GM18951 (cell line): ENCODE results near the gene HUS1.
"Not testable (repeated sequence)": the region's sequence is repeated elsewhere in the genome, so short reads cannot be mapped to it uniquely, and the experiment has no call there.

Experiments
- POLR2A ChIP-seq: IDR thresholded peaks from 4 replicates; pipeline ENCODE4 v1.6.1; 2011; ENCODE audit warnings: mild to moderate bottlenecking; ENCODE audit not compliant: insufficient read length, insufficient read depth; ENCODE audit errors: extremely low read depth
- in situ Hi-C: fragments of 300-500 bp; cut with MboI; formaldehyde crosslinking; loops from one replicate; pipeline ENCODE4 v1.12.0; 2022; ENCODE audit warnings: low sequenced_read_pairs, mixed read lengths, inconsistent platforms; ENCODE audit not compliant: unreplicated experiment

Gene HUS1

DNA sequence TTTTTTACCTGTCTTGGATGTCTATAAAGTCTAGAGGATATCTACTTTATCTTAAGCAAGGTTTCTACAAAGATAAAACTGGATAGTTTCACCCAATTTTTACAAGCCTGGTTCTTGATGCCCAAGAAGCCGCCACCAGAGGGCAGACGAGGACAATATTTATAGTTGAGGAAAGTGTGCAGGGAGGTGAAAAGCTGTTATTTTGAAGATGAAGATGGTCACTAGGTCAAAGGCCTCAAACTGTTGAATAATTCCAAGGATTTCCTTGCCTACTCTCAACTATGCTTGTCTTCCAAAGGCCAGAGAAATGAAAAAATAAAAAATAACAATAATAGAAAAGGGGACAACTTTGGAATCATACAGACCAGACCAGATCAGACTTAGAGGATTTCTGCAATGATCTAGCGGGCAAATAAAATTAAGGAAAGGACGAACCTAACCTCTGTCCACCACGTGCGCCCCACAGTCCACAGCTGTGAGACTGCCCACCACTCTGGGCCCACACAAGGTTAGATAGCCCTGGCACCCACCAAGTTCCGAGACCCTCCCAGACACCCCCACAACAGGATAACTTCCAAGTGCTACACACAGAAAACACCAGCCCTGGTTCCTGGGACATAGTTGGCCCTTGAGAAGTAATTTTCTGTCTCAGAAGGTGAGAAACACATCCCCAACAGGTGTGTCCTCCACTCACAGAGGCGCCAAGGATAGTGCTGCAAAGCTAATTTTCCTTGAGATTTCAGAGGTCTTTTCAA is 34.0 kb downstream of the HUS1 start:
- TF ChIP-seq POLR2A: no peak
- in situ Hi-C loops: no loop called here

DNA sequence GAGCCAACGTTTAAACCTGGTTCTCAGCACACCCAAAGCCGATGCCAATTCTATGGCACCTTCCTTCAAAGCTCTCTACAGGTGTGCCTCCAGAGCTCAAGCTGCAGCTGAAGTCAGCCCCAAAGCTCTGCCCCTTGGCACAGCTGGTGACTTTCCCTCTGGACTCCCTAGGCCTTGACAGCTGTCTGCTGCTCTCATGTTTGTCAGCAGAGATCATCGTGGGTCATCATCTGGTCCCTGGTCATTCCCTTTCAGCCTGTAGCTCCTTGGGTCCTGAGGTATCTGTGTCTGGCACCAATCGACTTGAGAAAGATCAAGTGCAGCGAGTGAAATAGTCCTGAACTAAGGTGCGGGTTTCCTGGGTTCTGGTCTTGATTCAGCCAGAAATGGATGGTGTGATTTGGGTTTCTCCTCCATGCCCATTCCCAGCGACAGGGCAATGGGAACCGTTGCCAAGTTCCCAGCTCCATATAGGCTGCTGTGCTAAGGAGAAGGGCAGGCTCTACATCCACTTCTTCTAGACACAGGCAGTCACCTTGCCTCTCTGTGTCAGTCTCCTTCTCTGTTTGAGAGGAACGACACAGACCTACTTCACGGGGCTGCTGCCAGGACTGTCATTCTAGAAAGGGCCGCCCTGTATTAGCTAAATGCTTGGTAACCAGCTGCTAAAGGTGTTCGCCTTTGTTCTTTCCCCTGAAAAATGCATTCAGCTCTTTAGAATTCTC is 34.7 kb downstream of the HUS1 start:
- no peak for TF ChIP-seq POLR2A

DNA sequence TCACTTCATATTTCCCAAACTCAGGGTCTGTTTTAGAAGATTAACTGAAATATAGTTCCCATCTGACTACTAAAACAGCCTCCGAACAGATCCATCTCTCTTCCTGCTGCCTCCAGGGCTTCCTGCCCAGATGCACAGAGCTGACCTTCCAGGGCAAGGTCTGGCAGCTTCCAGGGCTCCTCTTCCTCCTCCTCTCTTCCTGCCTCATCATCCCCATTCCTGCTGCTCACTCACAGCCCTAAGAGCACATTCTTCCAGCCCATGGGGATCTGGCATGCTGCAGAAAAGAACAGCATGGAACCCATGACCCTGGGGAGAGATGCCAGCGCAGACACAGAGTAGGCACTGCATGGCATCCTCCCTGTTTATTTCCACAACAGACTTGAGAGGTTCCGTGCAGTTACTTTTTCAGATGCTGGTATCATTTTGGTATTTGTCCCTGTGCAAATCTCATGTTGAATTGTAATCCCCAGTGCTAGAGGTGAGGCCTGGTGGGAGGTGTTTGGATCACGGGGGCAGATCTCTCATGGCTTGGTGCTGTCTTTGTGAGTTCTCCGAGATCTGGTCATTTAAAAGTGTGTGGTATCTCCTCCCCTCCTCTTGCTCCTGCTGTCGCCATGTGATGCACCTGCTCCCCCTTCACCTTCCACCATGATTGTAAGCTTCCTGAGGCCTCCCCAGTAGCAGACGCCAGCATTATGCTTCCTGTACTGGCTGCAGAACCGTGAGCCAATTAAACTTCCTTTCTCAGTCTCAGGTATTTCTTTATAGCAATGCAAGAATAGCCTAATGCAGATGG is 35.5 kb downstream of the HUS1 start:
- TF ChIP-seq POLR2A: no peak
- in situ Hi-C loops: no loop called here

More for the DNA sequence above, 34.7 kb downstream of the HUS1 start:
- in situ Hi-C loops: no loop called here

DNA sequence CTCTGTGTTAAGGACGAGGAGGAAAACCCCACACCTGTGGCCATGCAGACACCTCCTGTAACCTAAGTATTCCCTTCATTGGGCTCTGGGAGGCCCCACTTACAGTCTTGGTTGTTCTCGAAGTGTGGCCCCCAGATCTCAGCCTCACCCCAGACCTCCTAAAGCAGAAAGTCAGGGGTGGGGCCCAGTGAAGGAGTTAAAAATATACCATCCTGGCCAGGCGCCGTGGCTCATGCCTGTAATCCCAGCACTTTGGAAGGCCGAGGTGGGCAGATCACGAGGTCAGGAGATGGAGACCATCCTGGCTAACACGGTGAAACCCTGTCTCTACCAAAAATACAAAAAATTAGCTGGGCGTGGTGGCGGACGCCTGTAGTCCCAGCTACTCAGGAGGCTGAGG is 36.8 kb downstream of the HUS1 start:
- in situ Hi-C loops: not testable (repeated sequence)

DNA sequence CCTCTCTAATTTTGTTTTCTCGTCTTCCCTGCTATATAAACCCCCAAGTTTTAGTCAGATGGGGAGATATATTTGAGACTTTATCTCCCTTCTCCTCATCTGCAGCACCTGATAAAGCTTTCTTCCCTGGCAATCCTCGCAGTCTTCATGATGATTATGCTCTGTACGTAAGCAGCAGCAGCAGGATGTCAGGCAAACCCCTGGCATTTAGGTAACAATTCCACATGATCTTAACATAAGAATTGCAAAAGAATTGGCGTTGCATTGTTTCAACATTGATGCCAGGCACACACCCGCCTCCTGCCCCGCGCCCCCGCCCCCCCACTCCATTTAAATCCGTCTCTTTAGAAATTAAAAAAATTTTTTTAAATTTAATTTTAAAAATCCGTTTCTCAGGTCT is 37.3 kb downstream of the HUS1 start:
- TF ChIP-seq POLR2A: no peak
- in situ Hi-C loops: no loop called here

DNA sequence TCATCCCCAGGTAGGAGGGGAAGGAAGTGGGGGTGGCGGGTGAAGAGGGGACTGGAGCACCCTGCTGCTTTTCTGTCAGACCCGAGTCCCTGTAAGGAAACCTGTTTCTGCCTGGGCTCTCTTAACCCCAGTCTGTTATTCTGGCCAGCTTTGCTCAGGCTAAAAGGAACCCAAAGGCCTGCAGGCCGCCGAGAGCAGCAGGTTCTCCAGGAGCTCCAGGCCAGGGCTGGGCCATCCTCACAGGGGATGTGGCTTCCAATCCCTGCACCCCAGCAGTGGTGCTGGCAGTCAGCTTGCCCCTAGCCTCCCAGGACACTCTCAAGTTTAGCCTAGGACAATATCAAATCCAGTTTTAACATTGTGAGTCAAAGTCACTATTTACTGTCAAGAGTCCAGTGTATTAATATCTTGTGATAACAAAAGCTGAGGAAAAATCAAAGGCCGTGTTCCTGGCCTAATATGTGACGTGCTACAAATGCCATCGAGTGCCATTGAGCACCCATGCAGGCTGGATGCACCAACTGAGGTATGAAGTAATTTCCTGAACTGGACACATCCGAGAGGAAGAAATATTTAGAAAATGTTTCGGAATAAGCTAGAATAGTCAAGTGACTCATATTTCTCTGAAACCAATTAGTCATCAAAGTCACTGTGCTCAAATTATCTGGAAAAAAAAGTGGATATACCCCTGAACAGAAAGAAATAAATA is 38.1 kb downstream of the HUS1 start:
- TF ChIP-seq POLR2A: no peak
- in situ Hi-C loops: no loop called here

DNA sequence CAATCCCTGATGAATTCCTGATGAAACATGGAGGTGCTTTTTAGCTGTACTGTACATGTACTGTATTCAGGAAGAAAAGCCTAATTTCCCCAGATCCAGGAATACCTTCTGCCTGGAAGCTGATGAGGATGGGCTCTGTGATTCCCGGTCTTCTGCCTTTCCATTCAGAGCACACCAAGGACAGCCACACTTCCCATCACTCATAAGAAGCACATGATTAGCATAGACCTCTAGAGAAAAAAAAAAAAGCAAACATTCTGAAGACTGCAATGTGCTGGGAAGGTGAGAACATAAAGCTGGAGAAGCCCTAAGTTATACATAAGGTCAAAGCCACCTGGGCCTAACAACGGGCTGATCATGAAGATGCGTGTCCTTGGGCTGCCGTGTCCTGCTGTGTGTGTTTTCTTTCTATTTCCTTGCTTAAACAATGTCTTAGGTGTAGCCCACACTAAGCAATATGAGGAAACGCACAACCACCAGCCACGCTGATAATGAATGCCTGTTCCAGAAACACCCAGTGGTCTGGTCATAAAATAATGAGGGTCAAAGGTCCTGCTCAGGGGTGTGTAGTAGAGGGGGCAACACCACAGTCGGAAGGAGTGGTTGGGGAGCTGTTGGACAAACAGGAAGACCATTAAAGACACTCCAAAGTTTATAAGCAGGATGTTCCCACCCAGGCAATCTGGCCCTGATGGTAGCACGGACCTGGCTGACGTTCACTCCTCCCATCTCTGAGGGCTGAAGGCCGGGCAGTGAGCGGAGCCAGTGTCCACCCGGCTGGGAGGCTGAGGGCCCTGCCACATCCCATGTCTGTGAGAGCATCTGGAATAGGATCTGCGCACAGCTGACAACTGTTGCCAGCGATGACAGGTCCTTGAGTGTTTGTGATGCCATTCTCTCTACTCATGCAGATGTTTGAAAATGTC is 39.1 kb downstream of the HUS1 start:
- TF ChIP-seq POLR2A: no peak
- in situ Hi-C loops: no loop called here

DNA sequence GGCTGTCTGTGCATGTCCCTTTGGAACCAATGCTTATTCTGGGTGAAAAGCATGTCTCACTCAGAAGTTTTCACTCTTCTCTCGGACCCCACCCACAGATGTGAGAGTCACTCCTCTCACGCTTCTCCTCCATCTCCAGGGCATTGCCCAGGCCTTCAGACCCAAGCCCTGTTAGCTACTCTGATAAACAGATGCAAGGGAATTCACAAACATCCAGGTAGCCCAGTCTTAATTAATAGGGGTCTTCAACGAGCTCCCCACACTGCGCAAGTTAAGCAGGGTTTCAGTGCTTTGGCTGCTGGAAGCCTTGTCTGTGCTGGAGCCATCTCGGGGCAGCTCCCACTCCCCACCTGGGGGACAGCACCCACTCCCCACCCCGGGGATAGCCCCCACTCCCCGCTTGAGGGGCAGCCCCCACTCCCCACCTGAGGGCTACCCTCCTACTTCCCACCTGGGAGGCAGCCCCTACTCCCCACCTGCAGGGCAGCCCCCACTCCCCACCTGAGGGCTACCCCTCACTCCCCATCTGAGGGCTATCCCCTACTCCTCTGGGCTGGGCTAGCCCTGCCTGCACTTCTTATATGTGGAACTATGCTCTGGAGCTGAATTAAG is 39.9 kb downstream of the HUS1 start:
- no peak for TF ChIP-seq POLR2A
- in situ Hi-C loops: no loop called here

DNA sequence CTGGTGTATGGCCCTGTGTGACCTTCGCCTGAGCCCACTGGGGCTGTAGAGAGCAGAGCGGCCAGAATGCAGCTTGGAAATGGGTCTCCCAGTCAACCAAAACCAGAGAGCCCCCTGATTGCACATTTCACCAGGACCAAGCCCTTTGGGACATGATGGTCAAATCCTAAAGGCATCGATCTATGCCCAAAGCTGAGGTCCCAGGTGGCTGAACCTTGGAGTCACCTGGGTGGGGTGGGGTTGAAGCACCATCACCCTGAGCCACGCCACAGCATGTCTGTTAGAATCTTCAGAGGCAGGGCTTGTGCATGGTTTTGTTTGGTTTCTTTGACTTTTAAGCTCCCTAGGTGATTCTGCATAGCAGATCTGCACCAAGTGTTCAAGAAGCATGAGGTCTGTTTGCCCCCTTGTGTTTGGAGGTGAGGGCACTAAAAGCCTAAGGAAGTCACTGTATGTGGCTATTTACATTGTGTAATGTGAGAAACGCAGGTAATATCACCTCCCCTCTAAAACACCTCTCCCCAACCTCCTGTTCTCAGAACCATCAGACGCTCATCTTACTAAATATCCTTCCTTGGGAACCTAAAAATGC is 40.7 kb downstream of the HUS1 start:
- in situ Hi-C loops: no loop called here
- no peak for TF ChIP-seq POLR2A

DNA sequence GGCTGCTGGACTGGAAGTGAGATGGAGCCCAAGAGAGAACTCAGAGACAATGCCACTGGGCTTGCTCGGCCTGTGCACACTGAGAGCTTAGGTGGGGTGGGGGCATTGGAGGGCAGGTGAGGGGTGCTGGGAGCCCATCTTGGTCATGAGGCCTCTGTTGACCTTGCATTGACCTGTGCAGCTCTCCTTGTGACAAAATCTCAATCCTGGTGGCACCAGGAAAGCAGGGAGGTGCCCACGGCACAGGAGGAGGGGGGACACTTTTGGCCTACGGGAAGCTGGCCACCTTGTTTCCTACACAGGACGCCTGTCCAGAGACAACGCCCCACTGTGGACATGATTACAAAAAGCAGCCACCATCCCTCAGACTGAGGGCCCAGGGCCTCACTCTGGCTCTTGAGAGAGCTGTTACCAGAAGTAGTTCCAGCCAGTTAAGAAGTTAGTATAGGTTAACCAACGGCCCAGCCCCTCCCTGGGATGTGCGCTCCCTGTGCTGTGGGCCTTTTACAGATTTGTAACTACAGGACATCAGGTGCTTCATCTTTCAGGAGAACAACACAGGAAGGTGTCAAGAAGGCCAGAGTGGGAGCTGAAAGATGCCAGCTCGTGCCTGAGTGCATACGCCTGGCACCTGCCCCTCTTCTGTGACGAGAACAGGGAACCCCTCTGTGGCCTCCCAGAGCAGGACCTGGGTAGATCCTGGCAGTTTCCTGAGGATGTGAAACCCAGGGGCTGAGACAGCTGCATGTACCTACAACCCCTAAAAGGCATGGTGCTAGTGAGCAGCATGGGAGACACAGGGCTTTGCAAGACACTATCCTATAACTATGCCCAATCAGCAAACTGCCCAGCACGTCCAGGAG is 41.5 kb downstream of the HUS1 start:
- no peak for TF ChIP-seq POLR2A
- in situ Hi-C loops: no loop called here

DNA sequence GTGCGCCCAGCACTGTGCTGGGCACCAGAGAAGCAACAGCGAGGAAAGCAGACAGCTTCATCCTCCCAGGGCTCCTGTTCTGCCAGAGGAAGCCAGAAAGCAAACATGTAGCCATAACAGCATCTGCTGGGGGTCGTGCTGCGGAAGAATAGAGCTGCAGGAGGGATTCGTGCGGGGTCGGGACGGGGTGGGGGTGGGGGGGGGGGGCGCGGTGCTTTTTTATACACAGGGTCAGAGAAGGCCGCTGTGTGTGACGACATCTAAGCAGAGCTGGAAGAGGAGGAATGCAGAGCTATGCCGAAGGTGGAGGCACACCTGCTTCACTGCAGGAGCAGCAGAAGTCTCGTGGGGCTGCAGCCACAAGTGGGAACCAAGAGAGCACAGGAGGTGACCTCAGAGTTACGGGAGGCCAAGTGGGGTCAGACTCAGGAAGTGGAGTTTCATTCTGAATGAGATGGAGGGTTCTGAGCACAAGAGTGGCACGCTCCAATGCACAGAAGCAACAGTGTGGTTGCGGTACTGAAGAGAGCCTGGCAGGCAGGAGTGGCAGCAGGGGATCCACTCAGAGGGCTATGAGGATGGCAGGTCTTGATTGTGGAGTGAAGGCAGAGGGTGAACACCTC is 42.2 kb downstream of the HUS1 start:
- no peak for TF ChIP-seq POLR2A
- in situ Hi-C loops: no loop called here
